Measurements from ENCODE around the gene LRCH1.

LRCH1 gene

GRCh38 chr13:46641274-46642081 is 88.5 kb downstream of the LRCH1 start:
- DNase-seq = no peak

- DNase-seq = no peak
These were observed 89.3 kb downstream of the LRCH1 start for GRCh38 chr13:46642254-46642653.

- DNase-seq = peak; percentile 72
These were observed 90.3 kb downstream of the LRCH1 start for GRCh38 chr13:46643165-46643777.

- DNase-seq = no peak
These were observed 91.8 kb downstream of the LRCH1 start for GRCh38 chr13:46644816-46645215.

- no peak for DNase-seq
These were observed 94.6 kb downstream of the LRCH1 start for GRCh38 chr13:46647512-46648065.

- DNase-seq = peak; percentile 36
These were observed 95.2 kb downstream of the LRCH1 start for GRCh38 chr13:46648166-46648607.

GRCh38 chr13:46649816-46650215 is 96.8 kb downstream of the LRCH1 start:
- DNase-seq = no peak

- no peak for DNase-seq
These were observed 102.0 kb downstream of the LRCH1 start for GRCh38 chr13:46654951-46655350.

GRCh38 chr13:46655377-46656180 is 102.6 kb downstream of the LRCH1 start:
- no peak for DNase-seq

GRCh38 chr13:46656786-46657185 is 103.8 kb downstream of the LRCH1 start:
- no peak for DNase-seq

- no peak for DNase-seq
These were observed 106.6 kb downstream of the LRCH1 start for GRCh38 chr13:46659413-46660065.

GRCh38 chr13:46660416-46660815 is 107.4 kb downstream of the LRCH1 start:
- no peak for DNase-seq

GRCh38 chr13:46660857-46661256 is 107.9 kb downstream of the LRCH1 start:
- DNase-seq = no peak

- no peak for DNase-seq
These were observed 109.7 kb downstream of the LRCH1 start for GRCh38 chr13:46662690-46663089.

GRCh38 chr13:46663206-46664037 is 110.5 kb downstream of the LRCH1 start:
- no peak for DNase-seq

- DNase-seq = no peak
These were observed 111.2 kb downstream of the LRCH1 start for GRCh38 chr13:46664195-46664594.

GRCh38 chr13:46665248-46665632 is 112.3 kb downstream of the LRCH1 start:
- DNase-seq = no peak

- DNase-seq = no peak
These were observed 112.9 kb downstream of the LRCH1 start for GRCh38 chr13:46665633-46666482.

- DNase-seq = no peak
These were observed 113.9 kb downstream of the LRCH1 start for GRCh38 chr13:46666727-46667456.

- no peak for DNase-seq
These were observed 114.8 kb downstream of the LRCH1 start for GRCh38 chr13:46667687-46668281.

Measured in NCI-H226 (cell line).